Colonic mucosa (tissue), 4 donors: ENCODE measurements around the gene ARAP2. TPM values are rescaled to one million over a fixed set of nuclear protein-coding genes. Genes with fewer than 3 reads are reported as not detected.

Experiments
- DNase-seq: peaks from one replicate; pipeline ENCODE4 v3.0.0-alpha.2; 2020
- H3K27ac ChIP-seq: fragments of 200-600 bp; one replicate; pipeline ENCODE4 v1.8.0; 2021
- H3K27me3 ChIP-seq: fragments of 200-600 bp; one replicate; pipeline ENCODE4 v1.8.0; 2021
- H3K36me3 ChIP-seq: fragments of 200-600 bp; one replicate; pipeline ENCODE4 v1.8.0; 2021
- H3K4me1 ChIP-seq: fragments of 200-600 bp; one replicate; pipeline ENCODE4 v1.8.0; 2021; ENCODE audit warnings: mild to moderate bottlenecking
- H3K4me3 ChIP-seq: fragments of 200-600 bp; one replicate; pipeline ENCODE4 v1.8.0; 2021
- H3K9ac ChIP-seq, 2 donors: one replicate each; pipeline ENCODE4 v1.7.0; 2013; ENCODE audit warnings: control low read depth in 2 of 2, low read depth in 2 of 2, low read length in 2 of 2
- H3K9me3 ChIP-seq: fragments of 200-600 bp; one replicate; pipeline ENCODE4 v1.8.0; 2021
- intact Hi-C: fragments of 100-400 bp; cut with DNase I; formaldehyde crosslinking; loops from one replicate; pipeline ENCODE4 v1.14.1; 2022
- total RNA-seq, 2 donors: library from RNA; stranded (reverse); fragmentation: NEBNext Ultra II Directional in 1 of 2; extraction: Animal tissue kit (Norgen Biotek cat#: 25700) in 1 of 2; gene quantifications; one replicate each; pipeline ENCODE4 v1.2.1, GENCODE V29; 2021
- TF ChIP-seq, protein P1 (sequence below): fragments of 200-600 bp; IDR thresholded peaks from one replicate; pipeline ENCODE4 v1.8.0; 2022; ENCODE audit warnings: antibody characterized with exemption, mild to moderate bottlenecking
- donor health status: healthy.
- donor health status: DM: no; HTN: no; CAD: no.
- donor health status: DM: no; HTN: no; CAD: no.

Gene ARAP2
- total RNA-seq, 2 donors from 2014 or later: 10.7 to 19.3 TPM

DNA sequence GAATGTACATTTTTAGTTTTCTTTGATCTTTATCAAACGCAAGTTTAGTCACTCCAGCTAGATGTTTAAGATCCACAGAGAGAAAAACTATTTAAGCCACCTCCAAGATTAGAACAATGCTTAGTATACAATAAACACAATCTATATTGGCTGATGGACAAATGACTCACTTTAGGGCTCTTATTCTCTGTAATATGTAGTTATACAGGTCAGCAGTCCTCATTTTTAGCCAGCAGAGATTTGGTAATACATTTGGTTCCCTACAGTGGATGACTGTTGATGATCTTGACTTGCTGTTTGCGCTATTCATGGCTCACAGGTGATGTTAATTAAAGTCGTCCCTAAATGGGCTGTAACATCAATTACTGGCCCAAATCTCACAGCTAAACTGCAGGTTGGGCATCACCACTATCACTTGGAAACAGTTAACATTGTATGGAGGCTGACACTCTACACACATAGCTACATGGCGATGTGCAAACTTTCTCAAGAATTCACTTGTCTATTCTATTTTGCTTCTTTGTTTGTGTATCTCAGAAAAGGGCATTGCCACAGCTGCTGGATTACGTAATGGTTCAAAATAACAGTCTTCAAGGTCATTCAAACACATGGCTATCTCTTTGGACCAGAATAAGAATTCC, 25.3 kb upstream of the ARAP2 start:
- Histone ChIP-seq H3K36me3 (no peaks in the 10 kb centered on the region), H3K27ac (no peak overlapping the region), H3K4me1 (no peaks in the 10 kb centered on the region), H3K9ac (no peak overlapping the region), H3K9me3 (no peaks in the 10 kb centered on the region), H3K4me3 (no peak overlapping the region), H3K27me3 (no peaks in the 10 kb centered on the region)
- intact Hi-C loops: no loop called here
- TF ChIP-seq, protein P1, sequence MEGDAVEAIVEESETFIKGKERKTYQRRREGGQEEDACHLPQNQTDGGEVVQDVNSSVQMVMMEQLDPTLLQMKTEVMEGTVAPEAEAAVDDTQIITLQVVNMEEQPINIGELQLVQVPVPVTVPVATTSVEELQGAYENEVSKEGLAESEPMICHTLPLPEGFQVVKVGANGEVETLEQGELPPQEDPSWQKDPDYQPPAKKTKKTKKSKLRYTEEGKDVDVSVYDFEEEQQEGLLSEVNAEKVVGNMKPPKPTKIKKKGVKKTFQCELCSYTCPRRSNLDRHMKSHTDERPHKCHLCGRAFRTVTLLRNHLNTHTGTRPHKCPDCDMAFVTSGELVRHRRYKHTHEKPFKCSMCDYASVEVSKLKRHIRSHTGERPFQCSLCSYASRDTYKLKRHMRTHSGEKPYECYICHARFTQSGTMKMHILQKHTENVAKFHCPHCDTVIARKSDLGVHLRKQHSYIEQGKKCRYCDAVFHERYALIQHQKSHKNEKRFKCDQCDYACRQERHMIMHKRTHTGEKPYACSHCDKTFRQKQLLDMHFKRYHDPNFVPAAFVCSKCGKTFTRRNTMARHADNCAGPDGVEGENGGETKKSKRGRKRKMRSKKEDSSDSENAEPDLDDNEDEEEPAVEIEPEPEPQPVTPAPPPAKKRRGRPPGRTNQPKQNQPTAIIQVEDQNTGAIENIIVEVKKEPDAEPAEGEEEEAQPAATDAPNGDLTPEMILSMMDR: no peak
- DNase-seq: no peak

DNA sequence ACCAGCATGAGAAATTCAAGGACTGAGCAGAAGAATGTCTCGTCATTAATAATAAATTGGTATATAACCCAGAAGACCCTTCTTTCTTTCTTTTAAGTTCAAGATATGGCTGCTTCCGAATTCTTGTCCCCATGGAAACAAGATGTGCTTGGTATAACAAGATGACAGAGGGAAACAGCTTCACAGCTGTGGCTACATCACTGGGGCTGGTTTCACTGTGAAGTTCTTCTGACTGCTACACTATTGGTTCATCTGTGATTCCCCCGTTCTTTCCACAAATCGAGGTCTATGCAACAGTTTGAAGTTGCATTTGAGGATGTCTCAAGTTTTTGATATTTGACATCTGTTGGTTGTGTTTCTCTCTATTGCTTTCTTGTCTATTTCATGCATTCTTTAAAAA, 24.8 kb upstream of the ARAP2 start:
- Histone ChIP-seq H3K36me3 (no peaks in the 10 kb centered on the region), H3K9ac (no peak overlapping the region), H3K4me1 (no peaks in the 10 kb centered on the region), H3K9me3 (no peaks in the 10 kb centered on the region), H3K27me3 (no peaks in the 10 kb centered on the region), H3K27ac (no peak overlapping the region), H3K4me3 (no peak overlapping the region)
- no peak for DNase-seq
- intact Hi-C loops: no loop called here
- TF ChIP-seq, protein P1: no peak

DNA sequence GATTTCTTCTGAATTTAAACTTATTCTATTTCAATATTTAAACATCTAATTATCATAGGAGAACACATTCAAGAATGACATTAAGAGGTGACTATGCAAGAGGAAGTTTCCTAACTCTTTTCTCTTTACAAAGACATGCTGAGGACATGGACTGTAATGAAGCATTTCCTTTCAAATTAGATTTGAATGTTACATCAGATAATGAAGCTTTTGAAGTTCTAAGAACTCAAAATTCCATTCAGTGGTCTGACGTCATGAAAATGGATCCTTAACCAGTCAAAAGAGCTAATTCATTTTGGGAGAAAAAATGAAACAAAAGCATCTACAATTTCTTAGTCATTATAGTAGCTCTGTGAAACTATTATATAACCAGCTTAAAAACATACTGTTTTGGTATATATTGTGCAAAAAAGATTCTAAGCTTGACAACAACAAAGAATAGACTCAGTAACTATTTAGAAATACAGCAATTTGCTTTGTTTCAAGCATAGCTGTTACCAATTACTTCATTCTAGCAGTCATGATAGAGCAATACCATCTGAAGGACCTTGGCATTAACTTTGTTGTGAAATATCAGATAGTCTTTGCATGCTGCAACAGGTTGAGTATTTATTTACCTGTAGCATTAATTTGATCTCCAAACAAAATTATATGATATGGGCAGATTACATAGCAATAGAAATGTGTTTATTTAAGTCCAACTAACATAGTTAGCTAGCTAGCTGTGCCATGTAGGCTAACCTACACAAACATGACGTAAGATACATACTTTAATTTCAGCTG, 23.4 kb upstream of the ARAP2 start:
- no peak overlapping the region for H3K4me3 ChIP-seq
- no peaks in the 10 kb centered on the region for H3K4me1 ChIP-seq
- H3K27me3 ChIP-seq: no peaks in the 10 kb centered on the region
- H3K9me3 ChIP-seq: no peaks in the 10 kb centered on the region
- H3K27ac ChIP-seq: no peak overlapping the region
- no peak overlapping the region for H3K9ac ChIP-seq
- no peak for DNase-seq
- intact Hi-C loops: no loop called here
- TF ChIP-seq, protein P1: no peak
- H3K36me3 ChIP-seq: no peaks in the 10 kb centered on the region

DNA sequence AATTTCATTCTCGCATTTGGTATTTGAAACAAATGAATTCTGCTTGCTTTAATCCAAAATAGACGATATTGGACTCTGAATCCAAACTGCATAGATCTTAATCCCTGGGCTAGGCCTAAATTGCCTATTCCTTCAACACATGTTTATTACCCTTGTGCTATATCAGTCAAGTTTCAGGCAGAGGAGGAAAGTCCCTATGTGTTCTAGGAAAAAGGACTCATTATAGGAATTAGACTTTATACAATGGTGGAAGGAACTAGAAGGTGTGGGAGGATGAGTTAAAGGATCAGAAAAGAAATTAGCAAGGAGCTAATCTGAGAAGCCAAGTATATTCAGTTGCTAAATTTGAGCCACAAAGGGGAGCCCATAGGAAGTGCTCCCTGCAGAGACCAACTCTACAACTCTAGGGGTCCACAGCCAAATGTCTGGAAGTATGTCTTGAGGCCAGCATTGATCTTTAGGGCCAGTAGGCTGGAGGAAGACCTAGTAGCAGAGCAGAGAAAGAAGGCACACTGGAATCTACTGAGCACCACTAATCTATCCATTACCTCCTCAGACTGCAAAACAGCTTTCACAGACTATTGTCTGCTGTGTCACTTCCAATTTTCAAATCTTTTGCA, 20.0 kb upstream of the ARAP2 start:
- no peak overlapping the region for H3K27ac ChIP-seq
- no peaks in the 10 kb centered on the region for H3K27me3 ChIP-seq
- intact Hi-C loops: no loop called here
- no peaks in the 10 kb centered on the region for H3K9me3 ChIP-seq
- no peak for DNase-seq
- TF ChIP-seq, protein P1: no peak
- no peak overlapping the region for H3K9ac ChIP-seq
- H3K4me3 ChIP-seq: no peak overlapping the region
- H3K4me1 ChIP-seq: no peaks in the 10 kb centered on the region
- H3K36me3 ChIP-seq: no peaks in the 10 kb centered on the region

DNA sequence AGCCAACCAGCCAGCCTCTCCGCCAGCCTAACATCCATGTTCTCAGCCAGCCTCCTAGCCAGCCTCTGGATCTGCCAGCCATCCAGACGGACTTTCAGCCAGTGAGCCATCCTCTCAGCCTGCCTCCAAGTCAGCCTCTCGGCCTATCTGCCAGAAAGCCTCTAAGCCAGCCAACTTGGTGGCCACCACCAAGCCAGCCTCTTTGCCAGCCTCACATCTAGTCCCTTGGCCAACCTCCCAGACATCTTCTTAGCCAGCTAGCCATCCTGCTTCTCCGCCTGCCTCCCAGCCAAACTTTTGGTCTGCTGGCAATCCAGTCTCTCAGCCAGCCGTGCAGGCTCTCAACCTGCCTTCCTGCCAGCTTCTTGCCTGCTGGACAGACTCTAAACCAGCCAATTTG, 16.4 kb upstream of the ARAP2 start:
- no peaks in the 10 kb centered on the region for H3K4me1 ChIP-seq
- H3K36me3 ChIP-seq: no peaks in the 10 kb centered on the region
- DNase-seq: no peak
- intact Hi-C loops: no loop called here
- H3K27me3 ChIP-seq: no peaks in the 10 kb centered on the region
- H3K9me3 ChIP-seq: no peaks in the 10 kb centered on the region
- no peak overlapping the region for H3K4me3 ChIP-seq
- TF ChIP-seq, protein P1: no peak
- no peak overlapping the region for H3K9ac ChIP-seq
- no peak overlapping the region for H3K27ac ChIP-seq
